NOMO-1 treated with DMSO at 0.1 percent for 48 hours (cell line): Measurements from ENCODE around the gene CCDC68.
"Not testable (repeated sequence)": the region's sequence is repeated elsewhere in the genome, so short reads cannot be mapped to it uniquely, and the experiment has no call there.

ENCODE experiments used
- DNase-seq: peaks from one replicate; lab custom pipeline; 2025; ENCODE audit not compliant: unreplicated experiment; lab: John Stamatoyannopoulos, UW

The CCDC68 gene, protein sequence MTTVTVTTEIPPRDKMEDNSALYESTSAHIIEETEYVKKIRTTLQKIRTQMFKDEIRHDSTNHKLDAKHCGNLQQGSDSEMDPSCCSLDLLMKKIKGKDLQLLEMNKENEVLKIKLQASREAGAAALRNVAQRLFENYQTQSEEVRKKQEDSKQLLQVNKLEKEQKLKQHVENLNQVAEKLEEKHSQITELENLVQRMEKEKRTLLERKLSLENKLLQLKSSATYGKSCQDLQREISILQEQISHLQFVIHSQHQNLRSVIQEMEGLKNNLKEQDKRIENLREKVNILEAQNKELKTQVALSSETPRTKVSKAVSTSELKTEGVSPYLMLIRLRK

DNA sequence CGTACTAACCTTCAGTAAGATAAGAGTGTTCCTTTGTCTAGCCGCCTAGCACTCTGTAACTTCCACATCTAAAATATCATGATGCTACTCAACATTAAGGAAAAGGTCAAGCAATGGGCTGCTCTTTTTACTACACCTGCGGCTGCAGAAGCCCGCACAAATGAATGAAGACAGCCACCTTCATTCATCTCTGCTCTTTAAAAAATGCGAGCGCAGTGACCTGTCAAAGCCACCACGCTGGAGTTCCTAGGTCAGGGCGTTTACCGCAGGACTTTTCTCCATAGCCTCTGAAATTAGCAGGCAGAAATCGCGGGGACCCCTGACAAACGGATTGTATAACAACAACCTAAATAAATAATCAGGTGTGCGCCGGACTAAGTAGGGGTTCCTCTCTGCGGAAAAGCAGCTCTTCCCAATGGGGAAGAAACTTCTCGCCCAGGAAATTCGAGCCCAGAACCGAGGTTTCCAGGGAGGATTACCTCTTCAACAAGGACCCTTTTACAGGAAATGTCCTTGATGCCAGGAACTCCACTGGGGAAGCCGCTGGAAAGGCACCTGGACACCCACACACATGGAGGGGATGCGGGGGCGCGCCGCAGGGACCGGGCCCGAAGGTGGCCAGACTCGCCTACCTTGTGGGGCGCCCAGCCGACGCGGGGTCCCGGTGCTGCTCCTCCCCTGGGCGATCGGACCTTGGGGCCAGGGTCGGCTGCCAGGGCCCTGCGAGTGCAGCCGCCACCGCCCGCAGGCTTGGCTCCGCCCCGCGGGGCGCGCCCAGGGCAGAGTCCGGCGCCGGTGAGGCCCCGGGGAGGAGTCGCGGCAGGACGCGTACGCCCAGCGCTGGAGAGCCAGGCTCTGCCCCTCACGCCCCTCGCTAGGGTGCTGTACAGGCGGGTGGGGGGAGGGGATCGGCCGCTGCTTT lies at the start of gene CCDC68:
TSS of gene CCDC68 (minus strand) at position 758 of the 922 bp plus-strand sequence. CDS start 16,670 bp downstream, outside the sequence.
- DNase-seq = no peak

DNA sequence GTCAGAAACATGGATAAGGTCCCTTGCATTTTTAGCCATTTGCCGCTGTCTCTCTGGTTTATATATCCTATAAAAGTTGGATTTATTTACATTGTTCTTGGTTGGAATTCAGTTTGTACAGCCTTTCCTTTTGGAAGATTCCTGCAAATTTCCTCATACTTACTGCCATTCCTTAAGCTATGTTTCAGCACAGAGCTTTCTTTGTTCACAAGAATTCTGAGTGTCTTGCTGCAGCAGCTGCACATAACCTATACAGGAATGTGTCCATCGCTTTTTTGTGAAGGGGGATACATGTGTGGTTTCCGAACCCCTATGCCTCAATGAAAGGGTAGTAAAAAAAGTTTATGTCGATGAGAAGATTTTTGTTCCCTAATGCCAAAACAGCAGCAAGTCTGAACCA lies 48.3 kb upstream of the CCDC68 start:
- no peak for DNase-seq

DNA sequence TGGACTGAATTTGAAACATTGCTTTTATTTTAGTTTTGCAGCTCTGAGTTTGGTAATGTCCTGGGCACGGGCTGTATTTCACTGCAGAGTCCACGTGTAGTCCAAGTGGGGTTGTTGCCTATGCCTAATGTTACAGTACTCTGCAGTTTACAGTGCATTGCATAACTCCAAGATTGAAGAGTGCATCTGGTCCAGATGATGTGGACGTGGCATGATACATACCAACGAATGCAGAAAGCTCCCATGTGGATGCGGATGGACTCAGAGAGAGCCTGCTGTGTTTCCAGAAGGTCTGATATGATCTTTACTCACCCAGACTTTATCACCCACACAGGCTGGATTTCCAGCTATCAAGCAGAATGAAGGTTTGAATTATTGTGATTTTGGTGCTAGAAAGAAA lies 44.4 kb upstream of the CCDC68 start:
- DNase-seq = no peak

- DNase-seq = no peak
These were observed 43.0 kb upstream of the CCDC68 start for GRCh38 chr18:55002261-55002660.

GRCh38 chr18:55001394-55002024 lies 42.2 kb upstream of the CCDC68 start:
- DNase-seq = no peak

- no peak for DNase-seq
These were observed 41.3 kb upstream of the CCDC68 start for GRCh38 chr18:55000529-55000928.

- no peak for DNase-seq
These were observed 39.8 kb upstream of the CCDC68 start for GRCh38 chr18:54999016-54999415.

- DNase-seq = no peak
These were observed 36.3 kb upstream of the CCDC68 start for GRCh38 chr18:54995421-54996143.

GRCh38 chr18:54991981-54992380 lies 32.7 kb upstream of the CCDC68 start:
- DNase-seq = no peak

DNA sequence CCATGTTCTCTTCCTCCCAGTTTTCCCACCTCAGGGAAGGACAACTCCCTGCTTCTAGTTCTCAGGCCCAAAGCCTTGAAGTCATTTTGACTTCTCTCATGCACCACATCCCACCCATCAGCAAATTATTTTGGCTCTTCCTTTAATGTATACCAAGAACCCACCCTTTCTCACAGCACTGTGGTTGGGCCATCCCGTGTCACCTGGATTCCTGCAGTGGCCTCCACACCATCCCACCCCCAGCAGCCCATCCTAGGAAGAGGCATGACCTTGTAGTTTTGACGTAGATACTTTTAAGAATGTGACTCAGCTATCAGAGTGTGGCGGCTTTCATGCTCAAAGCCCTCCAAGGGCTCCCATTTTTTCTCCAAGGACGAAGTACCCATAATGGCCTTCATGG lies 25.6 kb upstream of the CCDC68 start:
- DNase-seq = no peak

DNA sequence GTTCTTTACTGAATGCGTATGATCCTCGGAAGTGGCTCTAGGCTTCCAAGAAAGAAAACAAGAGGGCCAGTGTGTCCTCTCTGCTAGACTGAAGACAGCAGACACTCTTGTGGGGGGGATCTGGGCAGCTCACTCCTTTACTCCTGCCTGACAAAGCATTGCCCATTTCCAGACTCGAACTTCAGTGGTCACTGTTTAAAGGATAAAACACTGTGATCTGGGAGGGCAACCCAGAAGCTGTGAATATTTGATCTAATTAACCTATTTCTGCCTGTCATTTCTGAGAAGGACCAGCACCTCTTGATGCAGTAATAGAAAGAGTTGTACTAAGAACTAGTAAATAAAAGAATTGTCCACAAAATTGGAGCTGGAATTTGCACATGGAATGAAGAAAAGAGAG lies 24.5 kb upstream of the CCDC68 start:
- no peak for DNase-seq

DNA sequence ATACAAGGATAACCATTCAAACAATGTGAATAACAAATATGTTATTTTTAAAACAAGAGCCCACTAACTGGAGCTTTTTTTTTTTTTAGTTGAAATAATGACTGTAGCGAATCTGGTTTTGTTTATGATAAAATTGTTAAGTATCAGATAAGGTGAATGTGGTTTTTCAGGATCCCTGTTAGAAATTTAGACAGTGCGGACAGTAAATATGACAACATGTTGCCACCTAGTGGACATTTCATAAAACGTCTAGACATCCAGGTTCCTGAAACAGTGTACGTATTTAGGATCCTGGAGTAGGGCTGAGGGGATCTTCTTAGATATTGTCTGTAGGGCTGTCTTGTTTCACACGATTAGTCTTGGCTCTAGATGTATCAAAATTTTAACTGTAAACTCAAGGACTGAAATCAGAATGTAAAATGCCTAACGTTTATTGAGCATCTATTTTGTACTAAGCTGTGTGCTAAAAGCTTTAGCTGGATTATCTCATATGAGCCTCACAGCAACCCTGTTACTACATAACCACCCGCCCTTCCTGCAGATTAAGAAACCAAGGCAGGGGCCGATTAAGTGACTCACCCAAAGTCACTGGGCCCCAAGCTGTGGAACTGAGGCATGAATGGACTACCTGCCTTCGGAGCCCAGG lies 23.9 kb upstream of the CCDC68 start:
- peak; percentile 60 for DNase-seq

GRCh38 chr18:54981076-54981475 lies 21.8 kb upstream of the CCDC68 start:
- DNase-seq = no peak

GRCh38 chr18:54975598-54975997 lies 16.3 kb upstream of the CCDC68 start:
- no peak for DNase-seq

DNA sequence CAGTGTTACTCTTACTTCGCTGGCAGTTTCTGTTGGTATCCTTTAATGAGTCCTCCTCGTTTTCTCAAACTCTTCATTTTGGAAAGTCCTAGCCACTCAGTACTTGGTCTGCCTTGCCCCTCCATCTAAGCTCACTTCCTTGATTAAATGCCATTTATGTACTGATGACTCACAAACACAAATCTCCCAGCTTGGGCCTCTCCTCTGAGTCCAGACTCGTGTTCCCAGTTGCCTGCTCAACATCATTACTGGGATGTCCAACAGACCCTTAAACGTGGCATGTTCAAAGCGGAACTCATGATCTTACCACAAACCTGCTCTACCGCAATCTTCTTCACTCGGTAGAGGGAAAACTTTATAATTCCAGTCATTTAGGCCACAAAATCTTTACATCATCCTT lies 13.8 kb upstream of the CCDC68 start:
- no peak for DNase-seq

DNA sequence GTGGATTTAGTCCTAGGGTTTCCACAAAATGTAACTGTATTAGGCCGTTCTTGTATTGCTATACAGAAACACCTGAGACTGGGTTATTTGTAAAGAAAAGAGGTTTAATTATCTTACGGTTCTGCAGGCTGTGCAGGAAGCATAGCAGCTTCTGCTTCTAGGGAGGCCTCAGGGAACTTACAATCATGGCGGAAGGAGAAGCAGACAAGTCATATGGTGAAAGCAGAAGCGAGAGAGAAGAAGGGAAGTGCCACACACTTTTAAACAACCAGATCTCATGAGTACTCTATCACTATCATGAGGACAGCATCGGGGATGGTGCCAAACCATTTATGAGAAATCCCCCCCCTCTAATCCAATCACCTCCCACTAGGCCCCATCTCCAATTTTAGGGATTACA lies 9.5 kb upstream of the CCDC68 start:
- DNase-seq = peak; percentile 74

DNA sequence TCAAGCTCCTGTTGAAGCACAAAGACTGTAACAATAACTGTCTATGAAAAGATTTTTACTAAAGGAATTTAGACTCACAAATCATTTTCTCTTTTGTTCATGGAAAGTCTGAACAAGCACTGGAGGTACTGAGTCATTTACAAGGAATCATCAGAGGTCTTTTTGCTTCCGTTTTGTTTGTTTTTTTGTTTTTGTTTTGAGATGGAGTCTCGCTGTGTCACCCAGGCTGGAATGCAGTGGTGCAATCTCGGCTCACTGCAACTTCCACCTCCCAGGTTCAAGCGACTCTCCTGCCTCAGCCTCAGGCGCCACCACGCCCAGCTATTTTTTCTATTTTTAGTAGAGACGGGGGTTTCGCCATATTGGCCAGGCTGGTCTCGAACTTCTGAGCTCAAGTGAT lies 9.0 kb upstream of the CCDC68 start:
- not testable (repeated sequence) for DNase-seq

DNA sequence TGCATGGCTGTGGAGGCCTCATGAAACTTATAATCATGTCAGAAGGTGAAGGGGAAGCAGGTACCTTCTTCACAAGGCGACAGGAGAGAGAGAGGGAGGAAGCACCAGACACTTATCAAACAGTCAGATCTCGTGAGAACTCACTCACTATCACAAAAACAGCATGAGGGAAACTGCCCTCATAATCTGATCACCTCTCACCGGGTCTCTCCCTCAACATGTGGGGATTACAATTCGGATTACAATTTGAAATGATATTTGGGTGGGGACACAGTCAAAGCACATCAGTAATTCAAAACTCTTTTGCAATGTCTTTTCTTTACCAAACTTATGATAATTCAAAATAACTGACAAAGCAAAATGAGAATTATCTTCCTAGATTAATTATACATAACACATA lies 8.5 kb upstream of the CCDC68 start:
- DNase-seq = no peak

DNA sequence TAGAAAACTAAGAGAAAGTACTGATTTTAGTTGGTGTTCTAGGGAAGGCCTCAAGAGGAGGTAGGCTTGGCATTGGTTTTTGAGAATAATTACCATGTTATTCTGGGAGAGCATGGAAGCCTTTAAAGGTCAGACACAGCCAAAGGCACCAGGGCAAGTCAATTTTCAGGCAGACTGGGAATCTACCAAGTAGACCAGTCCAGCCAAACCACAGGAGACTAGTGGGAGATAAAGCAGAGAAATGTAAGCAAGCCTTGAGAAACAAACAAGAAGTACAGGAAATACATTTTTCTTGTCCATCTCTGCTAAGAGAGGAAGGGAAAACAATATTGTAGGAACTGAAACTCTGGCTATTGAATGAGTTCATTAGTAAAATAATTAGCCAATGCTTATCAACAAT lies 5.5 kb upstream of the CCDC68 start:
- DNase-seq = peak; percentile 13

DNA sequence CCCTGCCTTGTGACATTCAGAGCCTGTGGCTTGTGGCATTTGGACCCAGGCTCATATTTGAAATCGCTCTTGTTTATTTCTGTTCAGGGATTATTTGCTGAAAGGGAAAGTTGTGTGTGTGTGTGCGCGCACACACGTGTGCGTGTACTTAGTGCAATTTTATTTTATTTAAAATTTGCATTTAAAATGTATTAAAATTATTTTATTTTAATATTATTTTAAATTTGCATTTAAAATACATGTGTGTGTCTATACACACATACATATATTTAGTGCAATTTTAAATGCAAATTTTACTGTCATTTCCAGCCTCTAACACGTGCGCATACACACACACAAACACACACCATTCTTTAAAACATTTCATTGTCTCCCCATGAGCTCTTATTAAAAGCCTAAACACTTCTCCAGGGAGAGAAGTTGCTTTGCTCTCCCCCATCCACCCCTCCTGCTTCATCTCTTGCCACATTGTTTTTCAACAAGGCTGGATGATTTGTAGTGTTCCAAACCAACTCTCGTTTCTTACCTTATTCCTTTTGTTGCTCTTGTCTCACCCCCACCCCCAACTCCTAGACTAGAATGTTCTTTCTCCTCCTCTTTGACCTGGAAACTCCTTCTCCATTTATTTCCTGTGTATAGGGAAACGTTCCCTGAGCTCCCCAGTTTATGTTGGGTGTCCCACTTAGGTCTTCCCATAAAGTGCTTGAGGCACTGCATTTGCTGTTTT lies 3.8 kb upstream of the CCDC68 start:
- DNase-seq = no peak
